ENCODE results near the gene ZNF420.

- TF ChIP-seq EZH2 (IDR thresholded peaks at IDR 0.05; ENCODE audit: insufficient read depth, poor library complexity, severe bottlenecking) (no peak), EZH2phosphoT487 (IDR thresholded peaks at IDR 0.05; ENCODE audit: insufficient read depth, low read depth) (no peak)
Observed at GRCh38 chr19:37128821-37129177, 50.6 kb downstream of the ZNF420 start.

All from GM23248 (cell line).